ENCODE measurements around the gene PCDH1.

DNA sequence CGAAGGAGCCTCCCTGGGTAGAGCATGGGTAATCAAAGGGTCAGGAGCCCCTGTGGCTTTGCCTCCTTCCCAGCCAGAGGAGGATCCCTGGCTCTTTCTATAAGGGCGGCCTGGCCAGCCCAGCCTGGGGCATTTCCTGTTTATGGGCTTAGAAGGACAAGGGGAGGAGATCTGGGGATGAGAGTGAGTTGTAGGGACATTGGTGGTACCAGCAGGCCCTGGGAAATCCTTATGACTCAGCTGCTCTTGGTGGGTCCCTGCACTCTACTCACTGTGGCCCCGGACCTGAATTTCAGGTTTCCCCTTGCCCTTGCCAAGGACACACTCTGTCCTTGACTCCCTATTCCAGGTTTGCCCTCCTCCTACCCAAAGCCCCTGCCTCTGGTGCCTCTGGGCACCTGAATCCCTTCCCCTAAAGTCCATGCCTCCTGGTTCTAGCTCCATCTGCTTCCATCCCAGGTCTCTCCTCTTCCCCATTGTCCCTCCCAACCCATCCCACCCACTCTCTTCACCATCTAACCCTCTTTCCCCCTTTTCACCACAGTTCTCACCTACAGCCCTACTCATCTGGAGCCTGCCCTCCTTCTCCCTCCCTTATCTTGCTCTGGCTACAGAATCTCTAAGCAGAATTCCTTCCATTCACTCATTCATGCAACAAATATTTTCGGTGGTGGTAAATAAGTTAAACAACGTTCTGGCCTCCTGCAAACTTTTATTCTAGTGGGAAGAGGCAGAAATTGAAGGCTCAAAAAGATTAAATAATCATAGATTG, 34.9 kb downstream of the PCDH1 start:
- TF ChIP-seq, protein P1, sequence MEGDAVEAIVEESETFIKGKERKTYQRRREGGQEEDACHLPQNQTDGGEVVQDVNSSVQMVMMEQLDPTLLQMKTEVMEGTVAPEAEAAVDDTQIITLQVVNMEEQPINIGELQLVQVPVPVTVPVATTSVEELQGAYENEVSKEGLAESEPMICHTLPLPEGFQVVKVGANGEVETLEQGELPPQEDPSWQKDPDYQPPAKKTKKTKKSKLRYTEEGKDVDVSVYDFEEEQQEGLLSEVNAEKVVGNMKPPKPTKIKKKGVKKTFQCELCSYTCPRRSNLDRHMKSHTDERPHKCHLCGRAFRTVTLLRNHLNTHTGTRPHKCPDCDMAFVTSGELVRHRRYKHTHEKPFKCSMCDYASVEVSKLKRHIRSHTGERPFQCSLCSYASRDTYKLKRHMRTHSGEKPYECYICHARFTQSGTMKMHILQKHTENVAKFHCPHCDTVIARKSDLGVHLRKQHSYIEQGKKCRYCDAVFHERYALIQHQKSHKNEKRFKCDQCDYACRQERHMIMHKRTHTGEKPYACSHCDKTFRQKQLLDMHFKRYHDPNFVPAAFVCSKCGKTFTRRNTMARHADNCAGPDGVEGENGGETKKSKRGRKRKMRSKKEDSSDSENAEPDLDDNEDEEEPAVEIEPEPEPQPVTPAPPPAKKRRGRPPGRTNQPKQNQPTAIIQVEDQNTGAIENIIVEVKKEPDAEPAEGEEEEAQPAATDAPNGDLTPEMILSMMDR (IDR thresholded peaks at IDR 0.05; ENCODE audit: insufficient read depth, low read length, poor library complexity, severe bottlenecking): no peak
- TF ChIP-seq EZH2phosphoT487 (conservative IDR thresholded peaks at IDR 0.05; ENCODE audit: low read length): no peak
